Measurements from ENCODE around the gene IDI2. TPM values are rescaled to one million over a fixed set of nuclear protein-coding genes. Genes with fewer than 3 reads are reported as not detected.
A peak's percentile ranks its signal among the peaks of the same experiment; 100 is the strongest.

The IDI2 gene
- polyA plus RNA-seq, 5 donors: 0.14 to 0.19 TPM; not detected in 3

DNA sequence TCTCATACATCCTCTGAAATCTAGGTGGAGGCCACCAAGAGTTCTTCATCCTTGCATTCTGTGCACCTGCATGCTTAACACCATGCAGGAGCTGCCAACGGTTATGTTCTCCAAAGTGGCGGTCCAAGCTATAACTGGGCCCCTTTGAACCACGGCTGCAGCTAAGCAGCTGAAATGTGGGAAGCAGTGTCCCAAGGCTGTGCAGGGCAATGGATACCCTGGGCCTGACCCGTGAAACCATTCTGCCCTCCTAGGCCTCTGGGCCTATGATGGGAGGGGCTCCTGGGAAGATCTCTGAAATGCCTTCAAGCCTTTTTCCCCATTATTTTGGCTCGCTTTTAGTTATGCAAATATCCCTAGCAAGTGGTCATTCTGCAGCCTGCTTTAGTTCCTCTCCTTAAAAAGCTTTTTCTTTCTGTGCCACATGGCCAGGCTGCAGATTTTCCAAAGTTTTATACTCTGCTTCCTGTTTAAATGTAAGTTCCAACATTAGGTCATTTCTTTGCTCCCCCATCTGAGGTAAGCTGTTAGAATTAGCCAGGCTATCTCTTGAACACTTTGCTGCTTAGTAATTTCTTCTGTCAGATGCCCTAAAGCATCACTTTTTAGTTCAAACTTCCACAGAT is 45.1 kb downstream of the IDI2 start:
- DNase-seq: no peak

GRCh38 chr10:978826-979421 is 46.7 kb downstream of the IDI2 start:
- no peak for DNase-seq

- DNase-seq: no peak
Measured at GRCh38 chr10:976316-976715, 49.3 kb downstream of the IDI2 start.

DNA sequence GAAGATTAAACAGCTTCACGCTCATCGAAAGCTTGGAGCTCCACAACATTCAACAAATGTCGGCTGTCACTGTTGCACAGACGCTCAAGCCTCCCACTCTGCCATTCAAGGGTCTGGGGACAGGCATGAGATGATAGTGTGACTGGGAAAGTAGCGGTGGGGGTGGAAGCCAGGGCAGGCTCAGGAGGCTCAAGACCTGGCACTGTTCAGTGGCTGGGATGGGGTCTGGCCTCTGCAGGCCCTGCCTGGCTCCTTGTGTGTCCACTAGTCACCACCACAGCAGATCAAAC is 50.9 kb downstream of the IDI2 start:
- no peak for DNase-seq

GRCh38 chr10:974038-974784 is 51.4 kb downstream of the IDI2 start:
- DNase-seq: no peak

- no peak for DNase-seq
Measured at GRCh38 chr10:972763-973162, 52.9 kb downstream of the IDI2 start.

DNA sequence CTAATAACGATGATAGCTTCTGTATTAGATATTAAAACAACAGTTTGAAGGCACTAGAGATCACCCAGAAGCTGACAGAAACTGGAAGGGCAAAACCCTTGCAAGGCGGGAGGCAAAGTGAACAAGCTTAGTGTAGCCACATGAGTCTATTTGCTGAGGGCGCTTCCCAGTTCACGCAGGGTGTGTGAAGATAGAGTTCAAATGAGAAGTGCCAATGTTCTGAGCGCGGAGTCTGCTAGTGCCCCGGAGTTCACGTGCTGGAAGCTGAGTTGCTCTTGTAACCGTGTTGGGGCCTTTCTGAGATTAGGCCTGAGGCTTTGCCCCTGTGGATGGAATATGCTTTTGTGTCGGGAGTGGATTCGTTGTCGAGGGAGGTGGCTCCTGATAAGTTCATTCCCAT is 54.0 kb downstream of the IDI2 start:
- no peak for DNase-seq

- peak in 1 of 2 donors; percentile 57 for DNase-seq
Measured at GRCh38 chr10:971150-971542, 54.5 kb downstream of the IDI2 start.

DNA sequence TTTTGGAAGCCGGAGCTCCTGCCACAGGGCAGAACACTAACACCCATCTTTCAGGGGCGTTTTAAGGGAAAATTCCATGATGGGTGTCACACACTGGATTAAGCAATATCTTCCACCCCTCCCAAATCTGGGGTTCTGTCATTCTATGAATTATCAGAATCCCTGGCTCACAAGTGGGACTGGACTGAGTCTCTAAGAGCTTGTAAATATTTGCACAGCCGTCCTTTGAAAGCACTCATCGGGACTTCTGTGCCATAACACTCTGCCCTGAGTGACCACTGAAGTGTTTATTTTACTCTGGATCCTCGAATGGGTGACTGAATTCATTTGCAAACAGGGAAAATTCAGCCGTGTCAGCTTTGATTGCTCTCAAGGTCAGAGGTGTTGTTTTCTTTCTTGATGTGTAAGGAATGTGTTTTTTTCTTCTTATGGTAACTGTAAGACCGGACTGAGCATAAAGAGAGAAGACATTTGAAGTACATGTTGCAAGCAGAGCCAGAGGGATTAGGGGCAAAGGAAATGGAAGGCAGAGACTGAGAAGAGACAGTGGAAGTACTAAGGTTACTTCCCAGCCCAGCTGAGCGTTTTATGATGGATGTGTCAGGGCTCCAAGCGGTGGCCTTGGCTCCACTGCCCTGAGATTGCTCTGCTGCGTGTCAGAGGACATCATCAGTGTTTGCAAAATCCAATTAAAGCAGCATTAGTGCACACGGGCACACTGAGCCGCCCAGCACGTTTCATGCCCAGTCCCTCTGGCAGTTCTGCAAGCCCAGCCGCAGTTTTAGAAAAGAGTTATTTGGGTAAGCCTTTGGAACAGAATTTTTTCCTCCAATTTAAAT is 55.1 kb downstream of the IDI2 start:
- peak in 1 of 2 donors; percentile 62 for DNase-seq

- no peak for DNase-seq
Measured at GRCh38 chr10:969473-970150, 56.0 kb downstream of the IDI2 start.

Other genes starting within 250 kb of the IDI2 start
- 10 to 100 TPM; 42.0 to 57.0 (median 47.6) TPM for gene LARP4B, start 94.2 kb downstream of the IDI2 start, polyA plus RNA-seq (ENCODE audit: insufficient read depth in 1 of 5, insufficient read length in 5 of 5, low replicate concordance in 1 of 5)
- 10 to 100 TPM; 53.3 to 62.4 (median 55.7) TPM for gene GTPBP4, start 37.4 kb downstream of the IDI2 start, polyA plus RNA-seq (ENCODE audit: insufficient read depth in 1 of 5, insufficient read length in 5 of 5, low replicate concordance in 1 of 5)
- 10 to 100 TPM; 50.9 to 79.8 (median 66.0) TPM for gene IDI1, start 23.3 kb upstream of the IDI2 start, polyA plus RNA-seq (ENCODE audit: insufficient read depth in 1 of 5, insufficient read length in 5 of 5, low replicate concordance in 1 of 5)
- gene WDR37, start 30.5 kb upstream of the IDI2 start, polyA plus RNA-seq (ENCODE audit: insufficient read depth in 1 of 5, insufficient read length in 5 of 5, low replicate concordance in 1 of 5): 10 to 100 TPM; 15.4 to 18.8 (median 16.0) TPM

Measured in right lung (tissue), 5 donors.